ENCODE measurements around the gene SACM1L.

SACM1L gene

GRCh38 chr3:45688194-45688881 is 858 bp upstream of the SACM1L start:
- Histone ChIP-seq H4K91ac (ENCODE audit: low read depth, low read length) (no peak overlapping the region), H3K79me1 (ENCODE audit: low read length) (peaks cover 4% of the 10 kb centered on the region)

GRCh38 chr3:45689787-45690145 is 570 bp downstream of the SACM1L start:
- Histone ChIP-seq H3K4me1 (ENCODE audit: control insufficient read depth in 1 of 2, insufficient read depth in 2 of 2, low read length in 2 of 2) (peaks cover 2 to 4% of the 10 kb centered on the region in 2 experiments), H3K23ac (ENCODE audit: low read length) (no peak overlapping the region), H3K9ac (ENCODE audit: low read length) (peak overlapping the region; percentile 97), H3K14ac (ENCODE audit: low read length) (no peak overlapping the region), H3K27ac (ENCODE audit: low read depth, low read length) (peak overlapping the region; percentile 72), H3K79me2 (ENCODE audit: control insufficient read depth, insufficient read depth, low read length, poor library complexity) (peaks cover 3% of the 10 kb centered on the region), H3K4me3 (ENCODE audit: low read depth, low read length) (peak overlapping the region; percentile 90), H3K27me3 (ENCODE audit: insufficient read depth, low read length) (no peaks in the 10 kb centered on the region), H3K79me1 (ENCODE audit: low read length) (peaks cover 4% of the 10 kb centered on the region), H3K18ac (ENCODE audit: low read length) (no peak overlapping the region), H3K4me2 (ENCODE audit: low read length) (peak overlapping the region; percentile 94), H3K36me3 (ENCODE audit: control insufficient read depth in 1 of 2, insufficient read depth in 2 of 2, low read length in 2 of 2) (no peaks in the 10 kb centered on the region), H4K12ac (ENCODE audit: low read depth, low read length) (no peak overlapping the region), H3K9me3 (ENCODE audit: insufficient read depth, low read depth, low read length) (no peaks in the 10 kb centered on the region), H2BK120ac (ENCODE audit: insufficient read depth, low read length, poor library complexity) (no peak overlapping the region), H2BK12ac (ENCODE audit: low read length) (no peak overlapping the region), H4K8ac (ENCODE audit: low read depth, low read length) (peak overlapping the region; percentile 85), H4K91ac (ENCODE audit: low read depth, low read length) (peak overlapping the region; percentile 67), H2BK5ac (ENCODE audit: low read depth, low read length, poor library complexity) (peak overlapping the region; percentile 66), H3K4ac (ENCODE audit: low read depth, low read length) (peak overlapping the region; percentile 3), H2AFZ (ENCODE audit: insufficient read depth, low read length, poor library complexity) (peak overlapping the region; percentile 7), H2AK5ac (ENCODE audit: low read length) (no peak overlapping the region)
- DNase-seq = peak in 1 of 2 donors; percentile 7
- WGBS (ENCODE audit: extremely low coverage, insufficient coverage, insufficient read length) = no CpG with 5 or more reads among the region's 8 CpGs

More at GRCh38 chr3:45688194-45688881, 858 bp upstream of the SACM1L start:
- no peak overlapping the region for H2BK120ac ChIP-seq (ENCODE audit: insufficient read depth, low read length, poor library complexity)
- H2AK5ac ChIP-seq (ENCODE audit: low read length) = no peak overlapping the region
- no peak overlapping the region for H4K12ac ChIP-seq (ENCODE audit: low read depth, low read length)
- peak overlapping the region; percentile 11 for H3K27ac ChIP-seq (ENCODE audit: low read depth, low read length)
- no peak overlapping the region for H3K14ac ChIP-seq (ENCODE audit: low read length)
- peak overlapping the region; percentile 29 for H2BK5ac ChIP-seq (ENCODE audit: low read depth, low read length, poor library complexity)
- no peak overlapping the region for H2BK12ac ChIP-seq (ENCODE audit: low read length)
- peak overlapping the region; percentile 17 for H3K4ac ChIP-seq (ENCODE audit: low read depth, low read length)
- H3K18ac ChIP-seq (ENCODE audit: low read length) = no peak overlapping the region
- H3K9ac ChIP-seq (ENCODE audit: low read length) = peak overlapping the region; percentile 18
- peak overlapping the region; percentile 86 for H2AFZ ChIP-seq (ENCODE audit: insufficient read depth, low read length, poor library complexity)
- H3K9me3 ChIP-seq (ENCODE audit: insufficient read depth, low read depth, low read length) = no peaks in the 10 kb centered on the region
- H3K27me3 ChIP-seq (ENCODE audit: insufficient read depth, low read length) = no peaks in the 10 kb centered on the region
- H3K23ac ChIP-seq (ENCODE audit: low read length) = no peak overlapping the region
- DNase-seq = peak in 1 of 2 donors; percentile 12
- H3K4me2 ChIP-seq (ENCODE audit: low read length) = peak overlapping the region; percentile 94
- H4K8ac ChIP-seq (ENCODE audit: low read depth, low read length) = peak overlapping the region; percentile 39
- H3K4me3 ChIP-seq (ENCODE audit: low read depth, low read length) = peak overlapping the region; percentile 67
- H3K4me1 ChIP-seq (ENCODE audit: control insufficient read depth in 1 of 2, insufficient read depth in 2 of 2, low read length in 2 of 2) = peaks cover 2 to 4% of the 10 kb centered on the region in 2 experiments
- no CpG with 5 or more reads among the region's 35 CpGs for WGBS (ENCODE audit: extremely low coverage, insufficient coverage, insufficient read length)
- H3K79me2 ChIP-seq (ENCODE audit: control insufficient read depth, insufficient read depth, low read length, poor library complexity) = peaks cover 2% of the 10 kb centered on the region
- H3K36me3 ChIP-seq (ENCODE audit: control insufficient read depth in 1 of 2, insufficient read depth in 2 of 2, low read length in 2 of 2) = no peaks in the 10 kb centered on the region

- peak in 1 of 2 donors; percentile 22 for DNase-seq
- Histone ChIP-seq H4K12ac (ENCODE audit: low read depth, low read length) (no peak overlapping the region), H3K36me3 (ENCODE audit: control insufficient read depth in 1 of 2, insufficient read depth in 2 of 2, low read length in 2 of 2) (no peaks in the 10 kb centered on the region), H3K18ac (ENCODE audit: low read length) (no peak overlapping the region), H2BK5ac (ENCODE audit: low read depth, low read length, poor library complexity) (no peak overlapping the region), H2AK5ac (ENCODE audit: low read length) (no peak overlapping the region), H3K79me2 (ENCODE audit: control insufficient read depth, insufficient read depth, low read length, poor library complexity) (peaks cover 3% of the 10 kb centered on the region), H4K8ac (ENCODE audit: low read depth, low read length) (no peak overlapping the region), H3K4me2 (ENCODE audit: low read length) (peak overlapping the region; percentile 94), H3K27me3 (ENCODE audit: insufficient read depth, low read length) (no peaks in the 10 kb centered on the region), H3K4me1 (ENCODE audit: control insufficient read depth in 1 of 2, insufficient read depth in 2 of 2, low read length in 2 of 2) (peaks cover 2 to 4% of the 10 kb centered on the region in 2 experiments), H3K23ac (ENCODE audit: low read length) (no peak overlapping the region), H3K4ac (ENCODE audit: low read depth, low read length) (peak overlapping the region; percentile 46), H3K14ac (ENCODE audit: low read length) (no peak overlapping the region), H2BK12ac (ENCODE audit: low read length) (no peak overlapping the region), H2AFZ (ENCODE audit: insufficient read depth, low read length, poor library complexity) (no peak overlapping the region), H3K79me1 (ENCODE audit: low read length) (peaks cover 4% of the 10 kb centered on the region), H3K27ac (ENCODE audit: low read depth, low read length) (no peak overlapping the region), H4K91ac (ENCODE audit: low read depth, low read length) (no peak overlapping the region), H3K9me3 (ENCODE audit: insufficient read depth, low read depth, low read length) (no peaks in the 10 kb centered on the region), H2BK120ac (ENCODE audit: insufficient read depth, low read length, poor library complexity) (no peak overlapping the region), H3K9ac (ENCODE audit: low read length) (no peak overlapping the region), H3K4me3 (ENCODE audit: low read depth, low read length) (no peak overlapping the region)
- no CpG with 5 or more reads among the region's 4 CpGs for WGBS (ENCODE audit: extremely low coverage, insufficient coverage, insufficient read length)
Observed at GRCh38 chr3:45690336-45691035, 1.3 kb downstream of the SACM1L start.

GRCh38 chr3:45691842-45692241 is 2.6 kb downstream of the SACM1L start:
- Histone ChIP-seq H3K27ac (ENCODE audit: low read depth, low read length) (no peak overlapping the region), H2BK12ac (ENCODE audit: low read length) (no peak overlapping the region), H3K14ac (ENCODE audit: low read length) (no peak overlapping the region), H4K8ac (ENCODE audit: low read depth, low read length) (no peak overlapping the region), H4K91ac (ENCODE audit: low read depth, low read length) (no peak overlapping the region), H2BK5ac (ENCODE audit: low read depth, low read length, poor library complexity) (no peak overlapping the region), H3K27me3 (ENCODE audit: insufficient read depth, low read length) (no peaks in the 10 kb centered on the region), H3K79me2 (ENCODE audit: control insufficient read depth, insufficient read depth, low read length, poor library complexity) (peaks cover 3% of the 10 kb centered on the region), H3K18ac (ENCODE audit: low read length) (no peak overlapping the region), H3K23ac (ENCODE audit: low read length) (no peak overlapping the region), H2BK120ac (ENCODE audit: insufficient read depth, low read length, poor library complexity) (no peak overlapping the region), H3K4ac (ENCODE audit: low read depth, low read length) (peak overlapping the region; percentile 29), H3K36me3 (ENCODE audit: control insufficient read depth in 1 of 2, insufficient read depth in 2 of 2, low read length in 2 of 2) (peaks cover 0 to 3% of the 10 kb centered on the region in 2 experiments), H3K4me1 (ENCODE audit: control insufficient read depth in 1 of 2, insufficient read depth in 2 of 2, low read length in 2 of 2) (peaks cover 2 to 4% of the 10 kb centered on the region in 2 experiments), H3K4me2 (ENCODE audit: low read length) (no peak overlapping the region), H3K9me3 (ENCODE audit: insufficient read depth, low read depth, low read length) (no peaks in the 10 kb centered on the region), H3K79me1 (ENCODE audit: low read length) (peaks cover 4% of the 10 kb centered on the region), H4K12ac (ENCODE audit: low read depth, low read length) (no peak overlapping the region), H3K4me3 (ENCODE audit: low read depth, low read length) (no peak overlapping the region), H3K9ac (ENCODE audit: low read length) (no peak overlapping the region), H2AFZ (ENCODE audit: insufficient read depth, low read length, poor library complexity) (no peak overlapping the region), H2AK5ac (ENCODE audit: low read length) (no peak overlapping the region)
- DNase-seq = no peak
- no CpG with 5 or more reads among the region's 2 CpGs for WGBS (ENCODE audit: extremely low coverage, insufficient coverage, insufficient read length)

Data from trophoblast cell (in vitro differentiated cells and primary cell).